GM12878 (cell line): ENCODE measurements around the gene TENT4B. TPM values are rescaled to one million over a fixed set of nuclear protein-coding genes. Genes with fewer than 3 reads are reported as not detected.
A peak's percentile ranks its signal among the peaks of the same experiment; 100 is the strongest.

Source experiments
- ATAC-seq: fragments of 200-7000 bp; cut with Tn5 transposase; 3 replicates; pipeline ENCODE4 v1.9.1; 2020; ENCODE audit warnings: mild to moderate bottlenecking, moderate library complexity
- BruUV-seq: library from RNA; stranded (reverse); fragments of 400-500 nt; replicated peaks from 2 replicates; lab custom pipeline; 2021; lab: Mats Ljungman, UMichigan
- CTCF ChIA-PET: fragments of 300-600 bp; sonication (Branson Sonifier 250); formaldehyde crosslinking; extraction: SDS; loops from one replicate; lab custom pipeline; 2021; ENCODE audit warnings: inconsistent platforms; lab: Yijun Ruan, JAX
- POLR2A ChIA-PET: fragments of 350-600 bp; formaldehyde crosslinking; extraction: SDS; loops from one replicate; lab custom pipeline; 2021; ENCODE audit warnings: inconsistent platforms; lab: Charles Lee
- RAD21 ChIA-PET: fragments of 300-600 bp; sonication (Branson Sonifier 250); formaldehyde crosslinking; loops from one replicate; lab custom pipeline; 2023; ENCODE audit warnings: antibody characterized with exemption; ENCODE audit not compliant: unreplicated experiment; lab: Charles Lee
- SMC1A ChIA-PET: fragments of 300-600 bp; sonication (Branson Sonifier 250); formaldehyde crosslinking; loops from one replicate; lab custom pipeline; 2023; ENCODE audit not compliant: unreplicated experiment, uncharacterized antibody; lab: Charles Lee
- DNase-seq: peaks from one replicate; pipeline ENCODE4 v3.0.0-alpha.2; 2011; ENCODE audit warnings: low read depth, low spot score
- FAIRE-seq: peaks from 3 replicates; lab custom pipeline; 2011; peaks lifted over from hg19 to GRCh38; lab: Jason Lieb, UNC
- H2AFZ ChIP-seq: 2 replicates; pipeline ENCODE4 v1.6.0; 2011; ENCODE audit warnings: low read depth, low read length, control low read depth; ENCODE audit not compliant: control insufficient read depth
- H3K27ac ChIP-seq: 2 replicates; pipeline ENCODE4 v1.5.1; 2011; ENCODE audit warnings: control low read depth; ENCODE audit not compliant: control insufficient read depth, insufficient read depth
- H3K27me3 ChIP-seq, 2 experiments: replicated peaks in 1 of 2; 2 replicates each; pipeline versions ENCODE4 v1.6.0 to v1.6.1; 2011; ENCODE audit warnings: low read length in 1 of 2; ENCODE audit not compliant: control insufficient read depth in 2 of 2, insufficient read depth in 2 of 2
- H3K36me3 ChIP-seq, 2 experiments: 2 replicates each; pipeline ENCODE4 v1.5.1; 2011; ENCODE audit warnings: low read length in 1 of 2; ENCODE audit not compliant: control insufficient read depth in 2 of 2, insufficient read depth in 2 of 2
- H3K4me1 ChIP-seq: 2 replicates; pipeline ENCODE4 v1.6.1; 2011; ENCODE audit warnings: mild to moderate bottlenecking, low read length, moderate library complexity, mixed read lengths; ENCODE audit not compliant: control insufficient read depth, insufficient read depth
- H3K4me2 ChIP-seq: 2 replicates; pipeline ENCODE4 v1.6.0; 2011; ENCODE audit warnings: control low read depth; ENCODE audit not compliant: control insufficient read depth, insufficient read depth
- H3K4me3 ChIP-seq: fragments of 200-600 bp; sonication (generic); 2 replicates; pipeline ENCODE4 v1.5.1; 2016
- H3K79me2 ChIP-seq: 2 replicates; pipeline ENCODE4 v1.6.0; 2011; ENCODE audit warnings: low read length; ENCODE audit not compliant: control insufficient read depth, insufficient read depth
- H3K9ac ChIP-seq: 2 replicates; pipeline ENCODE4 v1.8.0; 2011; ENCODE audit warnings: low read length, control low read depth, mixed read lengths; ENCODE audit not compliant: control insufficient read depth, insufficient read depth
- H3K9me3 ChIP-seq: replicated peaks from 3 replicates; pipeline ENCODE4 v1.5.1; 2011; ENCODE audit warnings: mild to moderate bottlenecking, low read length; ENCODE audit not compliant: control insufficient read depth, insufficient read depth
- H4K20me1 ChIP-seq: 2 replicates; pipeline ENCODE4 v1.6.0; 2011; ENCODE audit not compliant: control insufficient read depth, insufficient read depth
- CTCF ChIP-seq, 3 experiments: IDR thresholded peaks in 2 of 3; conservative IDR thresholded peaks in 1 of 3; 2 replicates each; pipeline ENCODE4 v1.5.1; 2011; ENCODE audit warnings: low read depth in 3 of 3, low read length in 3 of 3, mild to moderate bottlenecking in 3 of 3, control low read depth in 2 of 3, moderate library complexity in 2 of 3, inconsistent platforms in 1 of 3, mixed read lengths in 1 of 3; ENCODE audit not compliant: control insufficient read depth in 2 of 3, insufficient read depth in 1 of 3; ENCODE audit errors: extremely low read depth in 1 of 3
- JUNB ChIP-seq: IDR thresholded peaks from 2 replicates; pipeline ENCODE4 v1.6.1; 2016; ENCODE audit warnings: antibody characterized with exemption, mild to moderate bottlenecking
- JUND ChIP-seq: IDR thresholded peaks from 2 replicates; pipeline ENCODE4 v1.6.1; 2012; ENCODE audit warnings: low read depth, mild to moderate bottlenecking, low read length, improper control_type of control experiment, moderate library complexity
- RAD21 ChIP-seq: IDR thresholded peaks from 2 replicates; pipeline ENCODE4 v1.6.1; 2011; ENCODE audit warnings: mild to moderate bottlenecking, low read depth, low read length, moderate library complexity; ENCODE audit not compliant: insufficient read depth
- RUNX3 ChIP-seq: IDR thresholded peaks from 2 replicates; pipeline ENCODE4 v1.6.1; 2012; ENCODE audit warnings: low read length, inconsistent platforms
- SMC3 ChIP-seq: IDR thresholded peaks from 2 replicates; pipeline ENCODE4 v1.6.1; 2011; ENCODE audit warnings: low read length, improper control_type of control experiment, borderline replicate concordance
- ZNF384 ChIP-seq: IDR thresholded peaks from 2 replicates; pipeline ENCODE4 v1.6.1; 2012; ENCODE audit warnings: low read depth, mild to moderate bottlenecking, low read length, improper control_type of control experiment, borderline replicate concordance
- WGBS: methylation state at CpG from one replicate; pipeline ENCODE4 v1.1.6; 2016; ENCODE audit warnings: low lambda C conversion rate; ENCODE audit not compliant: insufficient replicate concordance, insufficient coverage; ENCODE audit errors: missing lambda C conversion rate; 5-methylcytosine and 5-hydroxymethylcytosine counted together
- in situ Hi-C: fragments of 300-500 bp; cut with MboI; formaldehyde crosslinking; loops from 9 replicates; pipeline ENCODE4 v1.14.3; 2018; ENCODE audit warnings: mixed read lengths
- intact Hi-C: fragments of 100-400 bp; cut with micrococcal nuclease; formaldehyde crosslinking; loops from one replicate; pipeline ENCODE4 v1.14.2; 2022; ENCODE audit not compliant: unreplicated experiment
- polyA plus RNA-seq, 11 experiments: library from polyadenylated mRNA; depleted of rRNA in 4 of 11; unstranded in 6 of 11; stranded (reverse) in 5 of 11; fragments of >200 nt; fragmentation: Nextera tagmentation in 4 of 11; fragmentation: Illumina TruSeq in 1 of 11; extraction: Ambion mirVana in 4 of 11; extraction: Trizol in 1 of 11; gene quantifications; 1 replicate in 1 of 11; 2 replicates in 10 of 11; pipeline versions ENCODE4 v1.2.1 to v1.2.3, GENCODE V29; 2011 to 2016; ENCODE audit warnings: inconsistent platforms in 2 of 11, missing spikeins in 2 of 11, low read depth in 1 of 11
- total RNA-seq, 4 experiments: library from RNA; depleted of rRNA in 3 of 4; stranded (reverse); fragments of >200 nt in 3 of 4; fragmentation: Illumina TruSeq in 1 of 4; extraction: Trizol in 1 of 4; gene quantifications; 2 replicates each; pipeline versions ENCODE4 v1.2.1 to v1.2.3, GENCODE V29; 2013 to 2021

TENT4B gene
- total and polyA plus RNA-seq, 10 of the 15 experiments (the other 5 are each of a cell fraction or from before 2014, with no cell fraction given) = 4.4 to 16.7 (median 10.8) TPM

- FAIRE-seq (peak; percentile 76), DNase-seq (no peak), ATAC-seq (peak; percentile 52)
- Histone ChIP-seq H3K36me3 (peaks cover 4 to 14% of the 10 kb centered on the region in 2 experiments), H4K20me1 (no peaks in the 10 kb centered on the region), H2AFZ (no peak overlapping the region), H3K4me1 (peaks cover 14% of the 10 kb centered on the region), H3K79me2 (peaks cover 14% of the 10 kb centered on the region), H3K27ac (no peak overlapping the region), H3K9me3 (no peaks in the 10 kb centered on the region), H3K9ac (no peak overlapping the region), H3K4me3 (no peak overlapping the region), H3K4me2 (no peak overlapping the region), H3K27me3 (no peaks in the 10 kb centered on the region)
- POLR2A ChIA-PET = interaction anchor here (5.3 kb wide), 1 partner anchor 147 kb away, joined by 26 read pairs; the partner anchor contains the start of gene HEATR3
- TF ChIP-seq SMC3 (peak; percentile 65; the same call in 1 of the 2 replicates), RAD21 (peak; percentile 77), CTCF (IDR thresholded peaks at IDR 0.05 in 2 of 3, conservative IDR thresholded peaks at IDR 0.05 in 1 of 3; ENCODE audit: control insufficient read depth in 2 of 3, extremely low read depth in 1 of 3, insufficient read depth in 1 of 3, low read depth in 3 of 3, low read length in 3 of 3) (peak; percentile 60 to 70 (median 68); a peak in 5 of 6 replicates), RUNX3 (no peak), JUND (no peak), JUNB (peak; percentile 29; the same call in 1 of the 2 replicates), ZNF384 (peak; percentile 70; the same call in 1 of the 2 replicates)
- RAD21 ChIA-PET = interaction anchor here (0.6 to 7.1 kb wide), 11 partner anchors 60 to 592 kb away, joined by 3 to 309 read pairs (median 4); partner anchors contain the start of genes CNEP1R1 and HEATR3
- intact Hi-C loops (loop anchor here (1.0 to 10.0 kb wide), 4 partner anchors 111 to 591 kb away; no protein-coding TSS in a partner anchor), in situ Hi-C loops (loop anchor here (5.0 kb wide), 2 partner anchors 138 to 192 kb away; no protein-coding TSS in a partner anchor)
- whole genome bisulfite sequencing = 42% methylated on average over 4 of the region's 4 CpGs
- SMC1A ChIA-PET = interaction anchor here (0.6 to 7.8 kb wide), 12 partner anchors 69 to 592 kb away, joined by 3 to 137 read pairs (median 4); partner anchors contain the start of gene CNEP1R1
- BruUV-seq = no TSS peak
- CTCF ChIA-PET = interaction anchor here (0.6 to 11.8 kb wide), 30 partner anchors 10 to 594 kb away, joined by 3 to 422 read pairs (median 3); partner anchors contain the start of genes ADCY7, CNEP1R1 and HEATR3
These were observed 60.9 kb downstream of the TENT4B start for GRCh38 chr16:50213939-50214519.
